ENCODE data around the gene FBXO7. TPM values are rescaled to one million over a fixed set of nuclear protein-coding genes. Genes with fewer than 3 reads are reported as not detected.

Gene FBXO7
- total and polyA plus RNA-seq, 9 of the 15 experiments (the other 6 are each of a cell fraction or from before 2014, with no cell fraction given): 34.0 to 162 (median 85.2) TPM

GRCh38 chr22:32539631-32540421, 65.2 kb downstream of the FBXO7 start (continued):
- TF ChIP-seq AFF1 (IDR thresholded peaks at IDR 0.05; ENCODE audit: low read depth in 1 of 2, partially characterized antibody in 2 of 2): peak in 1 of 2 experiments; percentile 54
- TF ChIP-seq BHLHE40 (IDR thresholded peaks at IDR 0.05; ENCODE audit: low read length): 0 out of 2 replicates have a peak, but pooled peaks have one; percentile 18
- TF ChIP-seq POLR2B (IDR thresholded peaks at IDR 0.05; ENCODE audit: low read depth, partially characterized antibody): no peak
- no peak for TF ChIP-seq BCLAF1 (IDR thresholded peaks at IDR 0.05; ENCODE audit: borderline replicate concordance in 1 of 2, control insufficient read depth in 1 of 2, low read depth in 2 of 2, low read length in 1 of 2)
- TF ChIP-seq MEIS2 (IDR thresholded peaks at IDR 0.05; ENCODE audit: partially characterized antibody): peak; percentile 82
- no peak for TF ChIP-seq THRB (CRISPR knock-in tag; conservative IDR thresholded peaks at IDR 0.05)
- TF ChIP-seq SAFB (IDR thresholded peaks at IDR 0.05; ENCODE audit: borderline replicate concordance, low read depth, low read length): no peak
- TF ChIP-seq EP400 (IDR thresholded peaks at IDR 0.05): peak; percentile 9; the same call in 1 of the 2 replicates
- peak; percentile 54; the same call in 1 of the 2 replicates for TF ChIP-seq JUN (IDR thresholded peaks at IDR 0.05; ENCODE audit: borderline replicate concordance, low read depth, low read length)
- no peak for TF ChIP-seq JUN (CRISPR knock-in tag; IDR thresholded peaks at IDR 0.05; ENCODE audit: borderline replicate concordance)
- TF ChIP-seq SOX6 (IDR thresholded peaks at IDR 0.05): peak; percentile 61; the same call in 1 of the 2 replicates
- TF ChIP-seq ZNF778 (CRISPR knock-in tag; IDR thresholded peaks at IDR 0.05): no peak
- TF ChIP-seq DPF2 (IDR thresholded peaks at IDR 0.05): peak; percentile 61
- 0 out of 2 replicates have a peak, but pooled peaks have one; percentile 26 for TF ChIP-seq CREM (IDR thresholded peaks at IDR 0.05; ENCODE audit: low read depth)
- TF ChIP-seq NR0B1 (IDR thresholded peaks at IDR 0.05; ENCODE audit: partially characterized antibody): no peak
- TF ChIP-seq FOXM1 (IDR thresholded peaks at IDR 0.05; ENCODE audit: low read depth): 0 out of 2 replicates have a peak, but pooled peaks have one; percentile 16
- no peak for TF ChIP-seq FOXM1 (CRISPR knock-in tag; IDR thresholded peaks at IDR 0.05; ENCODE audit: low read depth)
